ENCODE results near the gene MEMO1. TPM values are rescaled to one million over a fixed set of nuclear protein-coding genes. Genes with fewer than 3 reads are reported as not detected.
"Not testable (repeated sequence)": the region's sequence is repeated elsewhere in the genome, so short reads cannot be mapped to it uniquely, and the experiment has no call there.

The MEMO1 gene
- 10 to 100 TPM; 43.5 to 43.8 TPM for total RNA-seq

GRCh38 chr2:32010670-32011484, at the start of gene MEMO1:
Gene MEMO1, minus strand, starts transcription at chr2:32011008. Its CDS starts 761 bp downstream, at chr2:32010247.
- Mint-ChIP-seq H3K9me3 (no peaks in the 10 kb centered on the region), H3K4me3 (peak within 1 kb of the TSS; percentile 91), H3K27ac (peak within 1 kb of the TSS; percentile 95), H3K36me3 (peaks cover 10% of the 10 kb centered on the region), H3K27me3 (no peaks in the 10 kb centered on the region), H3K4me1 (peaks cover 27% of the 10 kb centered on the region)
- peak; percentile 91 for DNase-seq
- ATAC-seq (ENCODE audit: low read depth) = peak; percentile 77
- POLR2A ChIA-PET = interaction anchor here (0.6 to 1.8 kb wide), 5 partner anchors 19 to 199 kb away, joined by 3 to 18 read pairs (median 4); partner anchors contain the start of genes DPY30 and SPAST

DNA sequence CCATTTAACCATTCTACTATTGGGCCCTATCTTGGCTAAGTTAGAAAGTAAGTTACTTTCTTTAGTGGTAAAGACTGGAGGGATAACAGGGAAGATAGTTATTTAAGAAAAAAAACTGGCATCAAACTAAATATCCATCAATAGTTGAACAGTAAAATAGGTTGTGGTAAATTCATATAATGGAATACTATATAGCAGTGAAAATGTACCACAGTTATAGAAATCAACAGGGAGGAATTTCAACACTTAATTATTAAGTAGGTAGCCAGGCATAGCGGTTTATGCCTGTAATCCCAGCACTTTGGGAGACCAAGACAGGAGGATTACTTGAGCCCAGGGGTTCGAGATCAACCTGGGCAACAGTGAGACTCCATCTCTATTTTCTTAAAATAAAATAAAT, 49.5 kb upstream of the MEMO1 start:
- Mint-ChIP-seq H3K27me3 (peaks cover 4% of the 10 kb centered on the region), H3K27ac (no peak overlapping the region), H3K4me1 (peaks cover 14% of the 10 kb centered on the region), H3K9me3 (no peaks in the 10 kb centered on the region), H3K4me3 (no peak overlapping the region), H3K36me3 (no peaks in the 10 kb centered on the region)
- POLR2A ChIA-PET = no interaction called here
- ATAC-seq (ENCODE audit: low read depth) = no peak
- DNase-seq = no peak

GRCh38 chr2:32058130-32058529, 47.3 kb upstream of the MEMO1 start:
- ATAC-seq (ENCODE audit: low read depth) = no peak
- H3K27me3 Mint-ChIP-seq = peaks cover 4% of the 10 kb centered on the region
- POLR2A ChIA-PET = interaction anchor here (1.3 kb wide), 1 partner anchor 18 kb away, joined by 5 read pairs; the partner anchor contains the start of gene DPY30

DNA sequence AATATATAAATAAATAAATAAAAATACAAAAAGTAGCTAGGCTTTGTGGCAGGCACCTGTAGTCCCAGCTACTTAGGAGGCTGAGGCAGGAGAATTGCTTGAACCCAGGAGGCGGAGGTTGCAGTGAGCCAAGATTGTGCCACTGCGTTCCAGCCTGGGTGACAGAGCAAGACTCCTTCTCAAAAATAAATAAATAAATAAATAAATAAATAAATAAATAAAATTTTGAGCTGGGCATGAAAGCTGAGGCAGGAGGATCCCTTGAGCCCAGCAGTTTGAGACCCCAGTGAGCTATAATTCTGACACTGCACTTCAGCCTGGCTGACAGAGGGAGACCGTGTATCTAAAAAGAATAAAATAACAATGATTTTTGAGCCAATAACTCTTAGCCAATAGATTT, 43.8 kb upstream of the MEMO1 start:
- ATAC-seq (ENCODE audit: low read depth); H3K36me3 Mint-ChIP-seq; H3K4me1 Mint-ChIP-seq; H3K9me3 Mint-ChIP-seq; H3K4me3 Mint-ChIP-seq; H3K27ac Mint-ChIP-seq; H3K27me3 Mint-ChIP-seq; DNase-seq: not testable (repeated sequence)
- POLR2A ChIA-PET = interaction anchor here (1.5 kb wide), 1 partner anchor 15 kb away, joined by 4 read pairs; the partner anchor contains the start of gene DPY30

More at GRCh38 chr2:32058130-32058529, 47.3 kb upstream of the MEMO1 start:
- Mint-ChIP-seq H3K4me3 (no peak overlapping the region), H3K9me3 (no peaks in the 10 kb centered on the region), H3K4me1 (peaks cover 9% of the 10 kb centered on the region), H3K36me3 (no peaks in the 10 kb centered on the region), H3K27ac (no peak overlapping the region)
- no peak for DNase-seq

GRCh38 chr2:32051836-32052439, 41.1 kb upstream of the MEMO1 start:
- Mint-ChIP-seq H3K27ac (no peak overlapping the region), H3K36me3 (no peaks in the 10 kb centered on the region), H3K4me3 (no peak overlapping the region), H3K27me3 (no peaks in the 10 kb centered on the region), H3K9me3 (no peaks in the 10 kb centered on the region), H3K4me1 (no peaks in the 10 kb centered on the region)
- POLR2A ChIA-PET = no interaction called here
- no peak for ATAC-seq (ENCODE audit: low read depth)
- no peak for DNase-seq

GRCh38 chr2:32043561-32043960, 32.8 kb upstream of the MEMO1 start:
- Mint-ChIP-seq H3K4me1 (peaks cover 10% of the 10 kb centered on the region), H3K36me3 (no peaks in the 10 kb centered on the region), H3K27me3 (no peaks in the 10 kb centered on the region), H3K4me3 (no peak overlapping the region), H3K9me3 (no peaks in the 10 kb centered on the region), H3K27ac (no peak overlapping the region)
- DNase-seq (no peak), ATAC-seq (ENCODE audit: low read depth) (no peak)
- POLR2A ChIA-PET = interaction anchor here (1.3 kb wide), 1 partner anchor 20 kb away, joined by 3 read pairs; the partner anchor contains the start of gene SPAST

DNA sequence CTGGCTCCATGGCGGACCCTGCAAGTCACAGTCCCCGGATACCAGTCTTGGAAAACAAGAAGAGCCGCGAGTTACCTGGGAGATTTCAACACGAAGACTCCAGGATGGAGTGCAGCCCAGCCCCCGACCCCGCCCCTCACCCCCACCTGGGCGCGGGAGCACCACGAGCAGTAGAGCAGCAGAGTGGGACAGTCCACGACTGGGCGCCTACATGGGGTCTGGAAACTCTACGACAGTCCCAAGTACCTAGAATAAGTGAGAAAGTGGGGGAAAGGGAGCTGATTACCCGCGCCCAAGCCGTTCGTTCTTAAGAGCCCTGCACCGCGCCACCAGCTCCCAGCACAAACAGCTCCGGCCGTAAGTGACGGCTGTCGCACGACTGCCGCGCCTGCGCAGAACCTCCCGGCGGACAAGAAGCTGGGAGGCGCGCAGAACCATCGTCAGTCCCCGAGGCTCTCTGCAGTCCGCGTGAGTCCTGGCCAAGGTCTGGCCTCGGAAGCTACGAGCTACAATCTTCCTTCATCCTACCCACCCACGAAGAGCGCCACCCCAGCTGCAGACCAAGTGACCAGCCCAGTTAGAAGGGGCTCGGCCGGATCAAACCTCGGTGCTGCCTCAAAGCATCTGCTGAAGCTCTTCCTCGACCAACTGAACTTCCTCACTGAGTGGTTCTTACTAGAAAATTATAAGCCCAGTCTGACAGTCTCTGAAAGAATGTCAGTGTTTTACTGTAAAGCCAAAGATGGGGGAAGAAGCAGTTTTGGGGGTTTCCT, 28.8 kb upstream of the MEMO1 start, which contains the start of gene DPY30:
TSS of gene DPY30 (minus strand) at position 359 of the 773 bp plus-strand sequence. CDS start at position 10, 349 bp downstream.
- no peaks in the 10 kb centered on the region for H3K27me3 Mint-ChIP-seq
- DNase-seq = peak; percentile 92
- no peaks in the 10 kb centered on the region for H3K36me3 Mint-ChIP-seq
- peaks cover 10% of the 10 kb centered on the region for H3K4me1 Mint-ChIP-seq
- H3K27ac Mint-ChIP-seq = peak within 1 kb of the TSS; percentile 96
- peak; percentile 94 for ATAC-seq (ENCODE audit: low read depth)
- H3K9me3 Mint-ChIP-seq = no peaks in the 10 kb centered on the region
- peak within 1 kb of the TSS; percentile 94 for H3K4me3 Mint-ChIP-seq
- POLR2A ChIA-PET = interaction anchor here (0.5 to 4.1 kb wide), 19 partner anchors 11 to 588 kb away, joined by 3 to 50 read pairs (median 4); partner anchors contain the start of genes MEMO1, SPAST and TTC27

DNA sequence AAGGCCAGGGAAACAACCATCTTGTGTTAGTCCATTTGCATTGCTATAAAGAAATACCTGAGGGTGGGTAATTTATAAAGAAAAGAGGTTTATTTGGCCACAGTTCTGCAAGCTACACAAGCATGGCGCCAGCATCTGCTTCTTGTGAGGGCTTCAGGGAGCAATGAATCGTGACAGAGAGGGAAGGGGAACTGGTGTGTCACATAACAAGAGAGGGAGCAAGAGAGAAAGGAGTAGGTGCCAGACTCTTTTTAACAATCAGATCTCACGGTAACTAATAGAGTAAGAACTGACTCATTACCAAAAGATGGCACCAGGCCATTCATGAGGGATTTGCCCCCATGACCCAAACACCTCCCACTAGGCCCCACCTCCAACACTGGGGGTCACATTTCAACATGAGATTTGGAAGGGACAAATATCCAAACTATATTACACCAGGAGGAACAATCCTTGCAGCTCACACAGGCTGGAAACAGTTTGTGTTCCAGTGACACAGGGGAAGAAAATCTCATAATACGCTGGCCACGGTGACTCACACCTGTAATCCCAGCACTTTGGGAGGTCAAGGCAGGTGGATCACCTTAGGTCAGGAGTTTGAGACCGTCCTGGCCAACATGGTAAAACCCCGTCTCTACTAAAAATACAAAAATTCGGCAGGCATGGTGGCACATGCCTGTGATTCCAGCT, 23.5 kb upstream of the MEMO1 start:
- H3K4me3 Mint-ChIP-seq; H3K27me3 Mint-ChIP-seq; DNase-seq; ATAC-seq (ENCODE audit: low read depth); H3K9me3 Mint-ChIP-seq; H3K27ac Mint-ChIP-seq; POLR2A ChIA-PET: not testable (repeated sequence)
- H3K36me3 Mint-ChIP-seq = peaks cover 16% of the 10 kb centered on the region
- H3K4me1 Mint-ChIP-seq = peaks cover 17% of the 10 kb centered on the region

- POLR2A ChIA-PET; H3K36me3 Mint-ChIP-seq; DNase-seq; ATAC-seq (ENCODE audit: low read depth); H3K4me1 Mint-ChIP-seq; H3K9me3 Mint-ChIP-seq; H3K27ac Mint-ChIP-seq; H3K4me3 Mint-ChIP-seq; H3K27me3 Mint-ChIP-seq: not testable (repeated sequence)
These were observed 8.1 kb upstream of the MEMO1 start for GRCh38 chr2:32018789-32019482.

DNA sequence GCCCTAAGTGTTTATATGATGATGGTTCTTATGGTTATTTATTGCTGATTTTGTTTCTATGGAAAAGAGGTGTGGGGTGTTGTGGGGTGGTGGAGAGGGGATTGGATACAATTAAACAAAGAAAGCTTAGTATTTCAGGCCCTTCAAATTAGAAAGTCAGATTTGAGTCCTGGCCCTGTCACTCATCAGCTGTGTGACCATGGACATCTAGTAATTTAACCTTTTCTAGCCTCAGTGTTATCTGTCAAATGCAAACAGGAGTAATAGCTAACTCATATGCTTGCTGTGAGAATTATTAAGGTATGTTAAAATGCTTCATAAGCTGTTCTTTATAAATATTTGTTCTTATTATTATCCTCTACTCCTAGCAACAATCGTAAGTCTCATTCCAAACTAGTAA, 2.1 kb upstream of the MEMO1 start:
- H3K36me3 Mint-ChIP-seq = peaks cover 10% of the 10 kb centered on the region
- POLR2A ChIA-PET = interaction anchor here (0.6 to 1.8 kb wide), 4 partner anchors 15 to 151 kb away, joined by 3 to 7 read pairs (median 5); partner anchors contain the start of genes DPY30 and SPAST
- ATAC-seq (ENCODE audit: low read depth) (no peak), DNase-seq (no peak)
- no peaks in the 10 kb centered on the region for H3K9me3 Mint-ChIP-seq
- no peak overlapping the region for H3K27ac Mint-ChIP-seq
- H3K4me1 Mint-ChIP-seq = peaks cover 17% of the 10 kb centered on the region
- H3K4me3 Mint-ChIP-seq = no peak overlapping the region
- no peaks in the 10 kb centered on the region for H3K27me3 Mint-ChIP-seq

- no peak for DNase-seq
- H3K4me3 Mint-ChIP-seq = peak overlapping the region; percentile 91
- ATAC-seq (ENCODE audit: low read depth) = no peak
- no peaks in the 10 kb centered on the region for H3K27me3 Mint-ChIP-seq
- POLR2A ChIA-PET = interaction anchor here (0.6 to 1.8 kb wide), 4 partner anchors 18 to 200 kb away, joined by 3 to 18 read pairs (median 4); partner anchors contain the start of genes DPY30 and SPAST
- peaks cover 24% of the 10 kb centered on the region for H3K4me1 Mint-ChIP-seq
- peak overlapping the region; percentile 95 for H3K27ac Mint-ChIP-seq
- no peaks in the 10 kb centered on the region for H3K9me3 Mint-ChIP-seq
- peaks cover 11% of the 10 kb centered on the region for H3K36me3 Mint-ChIP-seq
These were observed 715 bp upstream of the MEMO1 start for GRCh38 chr2:32011485-32011960.

DNA sequence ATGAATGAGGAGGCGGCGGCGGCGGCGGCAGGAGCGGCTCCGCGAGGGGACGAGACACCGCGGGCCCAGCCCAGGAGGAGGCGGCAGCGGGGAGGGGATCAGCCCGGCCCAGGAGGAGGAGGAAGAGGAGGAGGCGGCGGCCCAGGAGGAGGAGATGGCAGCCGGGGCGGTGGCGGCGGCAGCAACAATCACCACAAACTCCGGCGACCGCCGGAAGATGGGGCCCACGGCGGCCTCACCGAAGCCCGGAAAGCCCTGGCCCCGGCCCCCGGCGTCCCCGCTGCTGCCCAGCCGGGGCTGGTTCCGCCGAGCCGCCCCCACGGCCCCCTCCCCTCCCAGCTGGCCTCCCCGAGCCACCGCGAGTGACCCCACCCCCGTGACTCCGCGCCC, 533 bp downstream of the MEMO1 start:
- peak overlapping the region; percentile 55 for H3K4me3 Mint-ChIP-seq
- peak overlapping the region; percentile 43 for H3K27ac Mint-ChIP-seq
- peak; percentile 75 for ATAC-seq (ENCODE audit: low read depth)
- peaks cover 33% of the 10 kb centered on the region for H3K4me1 Mint-ChIP-seq
- H3K9me3 Mint-ChIP-seq, H3K27me3 Mint-ChIP-seq: not testable (repeated sequence)
- peaks cover 16% of the 10 kb centered on the region for H3K36me3 Mint-ChIP-seq
- DNase-seq = peak; percentile 80
- POLR2A ChIA-PET = interaction anchor here (0.9 to 1.8 kb wide), 3 partner anchors 28 to 198 kb away, joined by 4 to 18 read pairs (median 4); partner anchors contain the start of gene DPY30
